CD8-positive, alpha-beta memory T cell (primary cell): ENCODE data around the gene SEMA6C. TPM values are rescaled to one million over a fixed set of nuclear protein-coding genes. Genes with fewer than 3 reads are reported as not detected.

Experiments used
- CTCF ChIA-PET: fragments of 350-600 bp; sonication (Branson Sonifier 250); formaldehyde crosslinking; loops from one replicate; lab custom pipeline; 2021; ENCODE audit warnings: antibody characterized with exemption; lab: Charles Lee
- POLR2A ChIA-PET: fragments of 350-600 bp; sonication (Branson Sonifier 250); formaldehyde crosslinking; loops from one replicate; lab custom pipeline; 2021; ENCODE audit warnings: antibody characterized with exemption; lab: Charles Lee
- DNase-seq, 5 donors: peaks; one replicate each; pipeline versions ENCODE4 v3.0.0 to v3.0.0-alpha.2; 2020 to 2022; ENCODE audit warnings: mixed read lengths in 1 of 5
- H3K27ac ChIP-seq: one replicate; pipeline ENCODE4 v1.7.0; 2013; ENCODE audit warnings: low read depth, mild to moderate bottlenecking, low read length, moderate library complexity
- H3K27me3 ChIP-seq: 2 replicates; pipeline ENCODE4 v1.7.0; 2013; ENCODE audit warnings: low read length, mild to moderate bottlenecking; ENCODE audit not compliant: insufficient read depth, poor library complexity, severe bottlenecking
- H3K36me3 ChIP-seq: 2 replicates; pipeline ENCODE4 v1.7.0; 2013; ENCODE audit warnings: mild to moderate bottlenecking, low read length, moderate library complexity; ENCODE audit not compliant: insufficient read depth
- H3K4me1 ChIP-seq: 2 replicates; pipeline ENCODE4 v1.7.0; 2013; ENCODE audit warnings: mild to moderate bottlenecking, low read length, moderate library complexity; ENCODE audit not compliant: insufficient read depth
- H3K4me3 ChIP-seq: 2 replicates; pipeline ENCODE4 v1.7.0; 2013; ENCODE audit warnings: mild to moderate bottlenecking, low read length
- H3K9me3 ChIP-seq: 2 replicates; pipeline ENCODE4 v1.7.0; 2013; ENCODE audit warnings: mild to moderate bottlenecking, low read length
- H3K27ac Mint-ChIP-seq, 8 donors: one replicate each; pipeline ENCODE4 v1.8.0; 2020 to 2021; ENCODE audit warnings: mixed read lengths in 8 of 8, mild to moderate bottlenecking in 6 of 8, inconsistent platforms in 3 of 8, moderate library complexity in 3 of 8
- H3K27me3 Mint-ChIP-seq, 2 donors: one replicate each; pipeline ENCODE4 v1.8.0; 2020 to 2021; ENCODE audit warnings: mixed read lengths in 2 of 2, mild to moderate bottlenecking in 1 of 2, moderate library complexity in 1 of 2
- H3K36me3 Mint-ChIP-seq, 3 donors: one replicate each; pipeline ENCODE4 v1.8.0; 2020 to 2021; ENCODE audit warnings: mixed read lengths in 3 of 3, inconsistent platforms in 1 of 3, mild to moderate bottlenecking in 1 of 3
- H3K4me1 Mint-ChIP-seq, 3 donors: one replicate each; pipeline ENCODE4 v1.8.0; 2020 to 2021; ENCODE audit warnings: mixed read lengths in 3 of 3, inconsistent platforms in 1 of 3, mild to moderate bottlenecking in 1 of 3
- H3K4me3 Mint-ChIP-seq, 7 donors: one replicate each; pipeline ENCODE4 v1.8.0; 2020 to 2021; ENCODE audit warnings: mixed read lengths in 7 of 7, mild to moderate bottlenecking in 6 of 7, moderate library complexity in 4 of 7, inconsistent platforms in 2 of 7
- H3K9me3 Mint-ChIP-seq, 5 donors: one replicate each; pipeline ENCODE4 v1.8.0; 2020 to 2022; ENCODE audit warnings: mixed read lengths in 5 of 5, mild to moderate bottlenecking in 3 of 5, moderate library complexity in 2 of 5, inconsistent platforms in 1 of 5
- polyA plus RNA-seq: library from polyadenylated mRNA; unstranded; fragments of 300-500 nt; fragmentation: Illumina TruSeq; gene quantifications from one replicate; pipeline ENCODE4 v1.2.3, GENCODE V29; 2021
- total RNA-seq, 2 experiments: library from RNA; stranded (reverse); gene quantifications; one replicate each; pipeline ENCODE4 v1.2.3, GENCODE V29; 2021

SEMA6C gene
- total and polyA plus RNA-seq, 3 experiments from 2014 or later, result 1.5 to 3.1 (median 2.9) TPM

- Histone ChIP-seq H3K4me1 (peaks cover 7% of the 10 kb centered on the region), H3K9me3 (no peaks in the 10 kb centered on the region), H3K27ac (no peak overlapping the region), H3K4me3 (no peak overlapping the region), H3K27me3 (no peaks in the 10 kb centered on the region), H3K36me3 (no peaks in the 10 kb centered on the region)
- DNase-seq, result no peak
- ChIA-PET POLR2A (no interaction called here), CTCF (interaction anchor here (1.1 to 1.3 kb wide), 2 partner anchors 21 to 24 kb away, joined by 3 to 5 read pairs; partner anchors contain the start of gene TNFAIP8L2)
- H3K4me1 Mint-ChIP-seq, result peaks cover 6 to 11% (median 10%) of the 10 kb centered on the region in 3 donors
- peaks cover 0 to 2% (median 0%) of the 10 kb centered on the region in 3 donors for H3K36me3 Mint-ChIP-seq
- H3K4me3 Mint-ChIP-seq, result no peak overlapping the region
- H3K27ac Mint-ChIP-seq, result peak overlapping the region in 1 of 8 donors; percentile 27
- no peaks in the 10 kb centered on the region for H3K9me3 Mint-ChIP-seq
- H3K27me3 Mint-ChIP-seq, result peaks cover 5 to 9% of the 10 kb centered on the region in 2 donors
Measured at GRCh38 chr1:151135433-151136385, 10.7 kb downstream of the SEMA6C start.

GRCh38 chr1:151134991-151135390, 11.4 kb downstream of the SEMA6C start:
- Histone ChIP-seq H3K9me3 (no peaks in the 10 kb centered on the region), H3K27me3 (no peaks in the 10 kb centered on the region), H3K4me3 (no peak overlapping the region), H3K27ac (no peak overlapping the region), H3K4me1 (peaks cover 11% of the 10 kb centered on the region), H3K36me3 (no peaks in the 10 kb centered on the region)
- Mint-ChIP-seq H3K27me3 (peaks cover 8 to 13% of the 10 kb centered on the region in 2 donors), H3K4me1 (peaks cover 9 to 12% (median 11%) of the 10 kb centered on the region in 3 donors), H3K36me3 (peaks cover 0 to 2% (median 0%) of the 10 kb centered on the region in 3 donors), H3K9me3 (no peaks in the 10 kb centered on the region), H3K27ac (peak overlapping the region in 1 of 8 donors; percentile 64), H3K4me3 (no peak overlapping the region)
- no peak for DNase-seq
- POLR2A ChIA-PET, result no interaction called here
- CTCF ChIA-PET, result interaction anchor here (1.1 kb wide), 1 partner anchor 24 kb away, joined by 3 read pairs; no protein-coding TSS in a partner anchor

- Histone ChIP-seq H3K36me3 (no peaks in the 10 kb centered on the region), H3K27ac (no peak overlapping the region), H3K4me3 (no peak overlapping the region), H3K9me3 (no peaks in the 10 kb centered on the region), H3K4me1 (peaks cover 11% of the 10 kb centered on the region), H3K27me3 (no peaks in the 10 kb centered on the region)
- Mint-ChIP-seq H3K4me3 (no peak overlapping the region), H3K27ac (no peak overlapping the region), H3K36me3 (peaks cover 0 to 2% (median 0%) of the 10 kb centered on the region in 3 donors), H3K4me1 (peaks cover 9 to 12% (median 11%) of the 10 kb centered on the region in 3 donors), H3K9me3 (no peaks in the 10 kb centered on the region), H3K27me3 (peaks cover 8 to 13% of the 10 kb centered on the region in 2 donors)
- DNase-seq, result no peak
- ChIA-PET CTCF (no interaction called here), POLR2A (no interaction called here)
Measured at GRCh38 chr1:151134396-151134795, 12.0 kb downstream of the SEMA6C start.

- Histone ChIP-seq H3K27me3 (no peaks in the 10 kb centered on the region), H3K36me3 (no peaks in the 10 kb centered on the region), H3K27ac (no peak overlapping the region), H3K4me3 (no peak overlapping the region), H3K4me1 (peaks cover 11% of the 10 kb centered on the region), H3K9me3 (no peaks in the 10 kb centered on the region)
- Mint-ChIP-seq H3K4me3 (no peak overlapping the region), H3K27me3 (peaks cover 8 to 13% of the 10 kb centered on the region in 2 donors), H3K27ac (no peak overlapping the region), H3K9me3 (no peaks in the 10 kb centered on the region), H3K4me1 (peaks cover 9 to 12% (median 11%) of the 10 kb centered on the region in 3 donors), H3K36me3 (peaks cover 0 to 5% (median 2%) of the 10 kb centered on the region in 3 donors)
- ChIA-PET CTCF (interaction anchor here (1.2 kb wide), 1 partner anchor 109 kb away, joined by 3 read pairs; no protein-coding TSS in a partner anchor), POLR2A (no interaction called here)
- DNase-seq, result no peak
Measured at GRCh38 chr1:151133018-151133806, 13.2 kb downstream of the SEMA6C start.

- no peak overlapping the region for H3K4me3 ChIP-seq
- H3K27me3 ChIP-seq, result no peaks in the 10 kb centered on the region
- CTCF ChIA-PET, result interaction anchor here (1.0 to 1.2 kb wide), 2 partner anchors 33 to 108 kb away, joined by 3 to 5 read pairs; no protein-coding TSS in a partner anchor
- H3K4me3 Mint-ChIP-seq, result peak overlapping the region in 2 of 7 donors; percentile 27 to 82
- peaks cover 0 to 5% (median 2%) of the 10 kb centered on the region in 3 donors for H3K36me3 Mint-ChIP-seq
- H3K9me3 Mint-ChIP-seq, result no peaks in the 10 kb centered on the region
- H3K27me3 Mint-ChIP-seq, result peaks cover 8 to 13% of the 10 kb centered on the region in 2 donors
- no peak overlapping the region for H3K27ac ChIP-seq
- H3K4me1 Mint-ChIP-seq, result peaks cover 9 to 12% (median 11%) of the 10 kb centered on the region in 3 donors
- DNase-seq, result no peak
- H3K36me3 ChIP-seq, result no peaks in the 10 kb centered on the region
- H3K9me3 ChIP-seq, result no peaks in the 10 kb centered on the region
- H3K27ac Mint-ChIP-seq, result no peak overlapping the region
- H3K4me1 ChIP-seq, result peaks cover 11% of the 10 kb centered on the region
- POLR2A ChIA-PET, result interaction anchor here (1.1 kb wide), 1 partner anchor 73 kb away, joined by 3 read pairs; the partner anchor contains the start of genes CDC42SE1 and MLLT11
Measured at GRCh38 chr1:151132335-151133017, 14.0 kb downstream of the SEMA6C start.

- Mint-ChIP-seq H3K4me1 (peaks cover 9 to 12% (median 11%) of the 10 kb centered on the region in 3 donors), H3K9me3 (no peaks in the 10 kb centered on the region), H3K36me3 (peaks cover 0 to 5% (median 2%) of the 10 kb centered on the region in 3 donors), H3K4me3 (peak overlapping the region; percentile 27 to 82 (median 67)), H3K27ac (peak overlapping the region in 1 of 8 donors; percentile 42), H3K27me3 (peaks cover 8 to 13% of the 10 kb centered on the region in 2 donors)
- Histone ChIP-seq H3K9me3 (no peaks in the 10 kb centered on the region), H3K4me1 (peaks cover 11% of the 10 kb centered on the region), H3K27me3 (no peaks in the 10 kb centered on the region), H3K4me3 (peak overlapping the region; percentile 55), H3K27ac (no peak overlapping the region), H3K36me3 (no peaks in the 10 kb centered on the region)
- ChIA-PET CTCF (interaction anchor here (1.0 to 1.5 kb wide), 4 partner anchors 9 to 107 kb away, joined by 3 to 8 read pairs (median 4); partner anchors contain the start of gene TNFAIP8L2), POLR2A (interaction anchor here (0.9 to 1.2 kb wide), 3 partner anchors 25 to 72 kb away, joined by 3 to 7 read pairs (median 3); partner anchors contain the start of genes CDC42SE1, GABPB2, MLLT11 and TNFAIP8L2)
- no peak for DNase-seq
Measured at GRCh38 chr1:151131701-151132334, 14.6 kb downstream of the SEMA6C start.
